SJCRH30 (cell line): Measurements from ENCODE around the gene TICAM1. TPM values are rescaled to one million over a fixed set of nuclear protein-coding genes. Genes with fewer than 3 reads are reported as not detected.
"Not testable (repeated sequence)": the region's sequence is repeated elsewhere in the genome, so short reads cannot be mapped to it uniquely, and the experiment has no call there.

Experiments
- DNase-seq, 2 experiments: peaks; one replicate each; pipeline ENCODE4 v3.0.0-alpha.2; 2015 to 2020
- H3K27ac ChIP-seq: fragments of 250-450 bp; sonication (Bioruptor Pico); 2 replicates; pipeline ENCODE4 v1.5.1; 2020; ENCODE audit warnings: mild to moderate bottlenecking, moderate library complexity
- H3K27me3 ChIP-seq: fragments of 250-450 bp; sonication (Bioruptor Pico); 2 replicates; pipeline ENCODE4 v1.5.1; 2020; ENCODE audit warnings: mild to moderate bottlenecking, moderate library complexity
- H3K36me3 ChIP-seq: fragments of 250-450 bp; sonication (Bioruptor Pico); 2 replicates; pipeline ENCODE4 v1.5.1; 2020; ENCODE audit warnings: mild to moderate bottlenecking, moderate library complexity
- H3K4me1 ChIP-seq: fragments of 250-450 bp; sonication (Bioruptor Pico); 2 replicates; pipeline ENCODE4 v1.5.1; 2020; ENCODE audit warnings: mild to moderate bottlenecking, moderate library complexity
- H3K4me3 ChIP-seq: fragments of 250-450 bp; sonication (Bioruptor Pico); 2 replicates; pipeline ENCODE4 v1.5.1; 2020; ENCODE audit warnings: mild to moderate bottlenecking, moderate library complexity
- H3K9me3 ChIP-seq: fragments of 250-450 bp; sonication (Bioruptor Pico); replicated peaks from 2 replicates; pipeline ENCODE4 v1.5.1; 2020; ENCODE audit warnings: mild to moderate bottlenecking, moderate library complexity
- total RNA-seq: library from RNA; depleted of rRNA; stranded (reverse); fragments of >200 nt; shearing (Covaris generic); gene quantifications from 2 replicates; pipeline ENCODE4 v1.2.3, GENCODE V29; 2014

The TICAM1 gene
- total RNA-seq, 1 experiment from 2014 or later, result 1.4 TPM

DNA sequence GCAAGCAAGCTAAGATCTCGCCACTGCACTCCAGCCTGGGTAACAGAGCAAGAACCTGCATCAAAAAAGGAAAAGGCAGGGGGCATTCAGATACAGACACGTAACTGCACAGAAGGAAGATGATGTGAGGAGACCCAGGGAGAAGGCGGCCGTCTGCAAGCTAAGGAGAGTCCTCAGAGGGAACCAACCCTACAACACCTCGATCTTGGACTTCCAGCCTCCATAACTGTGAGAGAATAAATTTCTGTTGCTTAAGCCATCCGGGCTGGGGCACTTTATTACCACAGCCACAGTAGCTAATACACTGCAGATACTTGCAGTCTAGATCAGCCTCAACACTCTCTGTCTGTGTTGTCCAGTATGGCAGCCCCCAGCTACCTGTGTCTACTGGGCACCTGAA is 7.9 kb downstream of the TICAM1 start:
- DNase-seq, result no peak
- no peaks in the 10 kb centered on the region for H3K4me1 ChIP-seq
- no peaks in the 10 kb centered on the region for H3K9me3 ChIP-seq
- no peak overlapping the region for H3K4me3 ChIP-seq
- H3K27ac ChIP-seq, result no peak overlapping the region
- H3K36me3 ChIP-seq, result no peaks in the 10 kb centered on the region
- H3K27me3 ChIP-seq, result no peaks in the 10 kb centered on the region

DNA sequence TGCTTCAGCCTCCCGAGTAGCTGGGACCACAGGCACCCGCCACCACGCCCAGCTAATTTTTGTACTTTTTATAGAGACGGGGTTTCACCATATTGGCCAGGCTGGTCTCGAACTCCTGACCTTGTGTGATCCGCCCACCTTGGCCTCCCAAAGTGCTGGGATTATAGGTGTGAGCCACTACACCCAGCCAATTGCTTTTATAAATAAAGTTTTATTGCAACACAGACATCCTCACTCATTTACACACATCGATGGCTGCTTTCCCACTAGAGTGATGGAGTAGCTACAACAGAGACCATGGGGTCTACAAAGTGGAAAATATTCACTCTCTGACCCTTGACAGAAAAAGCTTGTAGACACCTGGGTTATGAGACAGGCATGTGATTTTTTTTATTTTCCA is 9.2 kb downstream of the TICAM1 start:
- not testable (repeated sequence) for H3K36me3 ChIP-seq, H3K27ac ChIP-seq, H3K4me3 ChIP-seq, H3K27me3 ChIP-seq, DNase-seq, H3K4me1 ChIP-seq, H3K9me3 ChIP-seq

DNA sequence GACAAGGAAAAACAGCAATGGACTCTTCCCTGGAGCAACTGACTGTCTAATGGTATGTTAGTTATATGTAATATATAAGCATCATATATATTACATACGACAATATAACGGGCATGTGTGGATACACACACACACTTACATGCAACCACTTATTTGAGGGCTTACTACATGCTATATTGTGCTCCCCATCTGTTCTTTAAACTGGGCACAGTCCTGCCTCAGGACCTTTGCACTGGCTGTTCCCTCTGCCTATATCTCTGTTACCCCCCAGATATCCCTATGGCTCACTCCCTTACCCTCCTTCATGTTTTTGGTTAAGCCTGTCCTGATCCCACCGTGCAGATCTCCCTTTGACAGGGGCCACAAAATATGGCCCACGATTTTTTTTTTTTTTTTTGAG is 10.2 kb downstream of the TICAM1 start:
- no peak overlapping the region for H3K27ac ChIP-seq
- H3K27me3 ChIP-seq, result no peaks in the 10 kb centered on the region
- H3K9me3 ChIP-seq, result no peaks in the 10 kb centered on the region
- peaks cover 4% of the 10 kb centered on the region; the same call in 1 of the 2 replicates for H3K36me3 ChIP-seq
- DNase-seq, result no peak
- no peak overlapping the region for H3K4me3 ChIP-seq
- no peaks in the 10 kb centered on the region for H3K4me1 ChIP-seq

DNA sequence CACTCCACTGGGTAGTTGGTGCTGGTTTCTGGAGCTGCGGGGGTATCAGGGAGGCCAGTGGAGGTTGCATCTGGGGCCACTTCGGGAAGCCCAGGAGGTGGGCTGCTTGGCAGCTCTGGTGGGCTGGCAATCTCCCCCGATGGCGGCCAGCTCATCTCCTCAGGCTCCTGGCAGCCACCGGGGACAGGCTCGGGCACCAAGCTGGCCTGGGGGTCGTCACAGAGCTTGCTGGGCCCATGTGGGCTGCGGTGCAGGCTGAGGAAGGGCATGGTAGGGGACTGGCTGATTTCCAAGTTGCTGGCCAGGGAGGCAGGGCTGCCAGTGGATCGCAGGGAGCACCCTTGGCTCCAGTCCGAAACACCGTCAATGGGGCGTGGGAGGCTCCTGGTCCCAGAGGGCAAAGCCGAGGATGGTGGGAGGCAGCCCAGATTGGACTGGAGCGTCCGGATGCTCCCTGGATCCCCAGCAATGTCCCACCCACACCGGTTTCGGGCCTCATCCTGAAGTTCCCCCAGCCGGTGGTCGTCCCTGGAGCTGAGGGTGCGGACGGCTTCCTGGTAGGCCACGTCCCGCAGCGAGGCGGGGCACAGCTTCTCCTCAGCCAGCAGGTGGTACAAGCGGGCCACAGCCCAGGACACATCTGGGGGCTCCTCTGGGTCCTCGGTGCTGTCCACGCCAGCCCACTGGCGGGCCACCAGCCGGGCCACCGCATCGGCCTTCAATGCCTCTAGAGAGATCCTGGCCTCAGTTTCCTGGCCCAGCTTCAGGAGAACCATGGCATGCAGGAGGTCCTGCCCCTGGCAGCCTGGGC is 13.8 kb downstream of the TICAM1 start:
- no peak overlapping the region for H3K27ac ChIP-seq
- no peak for DNase-seq

DNA sequence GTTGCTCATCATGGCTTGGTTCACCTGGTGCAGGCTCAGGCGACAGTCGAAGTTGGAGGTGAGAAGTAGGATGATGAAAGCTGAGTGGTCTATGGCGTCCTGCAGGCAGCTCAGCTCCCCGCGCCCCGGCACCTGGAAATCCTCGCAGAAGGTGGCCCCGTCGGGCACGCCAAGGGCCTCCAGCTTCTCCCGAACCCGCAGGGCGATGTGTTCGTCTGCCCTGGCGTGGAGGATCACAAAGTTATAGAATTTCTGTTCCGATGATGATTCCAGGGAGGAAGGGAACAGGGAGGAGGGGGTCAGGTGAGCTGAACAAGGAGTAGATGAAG is 14.6 kb downstream of the TICAM1 start:
- Histone ChIP-seq H3K27ac (no peak overlapping the region), H3K27me3 (no peaks in the 10 kb centered on the region), H3K4me3 (no peak overlapping the region), H3K4me1 (0 out of 2 replicates have a peak, but pooled peaks cover 3% of the 10 kb centered on the region), H3K9me3 (no peaks in the 10 kb centered on the region; the same call in 1 of the 2 replicates), H3K36me3 (peaks cover 4% of the 10 kb centered on the region; the same call in 1 of the 2 replicates)
- no peak for DNase-seq

More for the DNA sequence above, 13.8 kb downstream of the TICAM1 start:
- peaks cover 4% of the 10 kb centered on the region; the same call in 1 of the 2 replicates for H3K36me3 ChIP-seq
- H3K9me3 ChIP-seq, result no peaks in the 10 kb centered on the region; the same call in 1 of the 2 replicates
- no peak overlapping the region for H3K4me3 ChIP-seq
- H3K27me3 ChIP-seq, result no peaks in the 10 kb centered on the region
- 0 out of 2 replicates have a peak, but pooled peaks cover 3% of the 10 kb centered on the region for H3K4me1 ChIP-seq

DNA sequence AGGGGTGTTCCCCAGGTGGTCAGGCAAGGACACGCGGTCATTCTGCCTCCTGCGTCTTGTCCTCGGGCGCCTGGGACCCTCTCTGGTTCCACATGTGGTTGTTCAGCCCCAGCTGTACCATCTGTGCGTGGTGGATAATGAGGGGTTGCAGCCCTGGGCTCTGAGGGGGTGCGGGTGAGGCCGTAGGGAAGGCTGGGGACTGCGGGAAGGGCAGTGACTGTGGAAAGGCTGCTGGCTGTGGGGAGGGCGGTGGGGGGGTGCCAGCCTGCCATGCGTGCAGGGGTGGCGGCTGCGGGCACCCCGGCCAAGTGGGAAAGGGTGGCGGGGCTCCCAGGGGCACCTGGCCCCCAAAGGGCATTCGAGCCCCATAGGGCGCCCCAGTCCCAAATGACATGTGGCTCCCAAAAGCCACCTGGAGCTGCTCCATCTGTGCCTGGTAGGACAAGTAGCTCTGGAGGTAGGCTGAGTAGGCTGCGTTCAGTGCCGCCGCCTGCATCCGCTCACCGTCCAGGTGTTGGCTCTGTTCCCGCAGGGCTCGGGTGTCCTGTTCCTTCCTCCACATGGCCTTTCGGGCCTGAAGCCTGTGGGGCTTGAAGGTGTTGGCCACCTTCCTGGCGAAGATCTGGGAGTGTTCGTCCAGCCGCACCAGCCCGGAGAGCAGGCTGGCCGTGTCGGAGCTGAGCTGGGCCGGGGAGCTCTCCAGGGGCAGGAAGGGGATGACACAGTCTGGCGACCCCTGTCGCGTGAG is 15.1 kb downstream of the TICAM1 start:
- Histone ChIP-seq H3K36me3 (peaks cover 4% of the 10 kb centered on the region; the same call in 1 of the 2 replicates), H3K9me3 (no peaks in the 10 kb centered on the region; the same call in 1 of the 2 replicates), H3K4me1 (0 out of 2 replicates have a peak, but pooled peaks cover 3% of the 10 kb centered on the region), H3K4me3 (no peak overlapping the region), H3K27ac (no peak overlapping the region), H3K27me3 (no peaks in the 10 kb centered on the region)
- no peak for DNase-seq

DNA sequence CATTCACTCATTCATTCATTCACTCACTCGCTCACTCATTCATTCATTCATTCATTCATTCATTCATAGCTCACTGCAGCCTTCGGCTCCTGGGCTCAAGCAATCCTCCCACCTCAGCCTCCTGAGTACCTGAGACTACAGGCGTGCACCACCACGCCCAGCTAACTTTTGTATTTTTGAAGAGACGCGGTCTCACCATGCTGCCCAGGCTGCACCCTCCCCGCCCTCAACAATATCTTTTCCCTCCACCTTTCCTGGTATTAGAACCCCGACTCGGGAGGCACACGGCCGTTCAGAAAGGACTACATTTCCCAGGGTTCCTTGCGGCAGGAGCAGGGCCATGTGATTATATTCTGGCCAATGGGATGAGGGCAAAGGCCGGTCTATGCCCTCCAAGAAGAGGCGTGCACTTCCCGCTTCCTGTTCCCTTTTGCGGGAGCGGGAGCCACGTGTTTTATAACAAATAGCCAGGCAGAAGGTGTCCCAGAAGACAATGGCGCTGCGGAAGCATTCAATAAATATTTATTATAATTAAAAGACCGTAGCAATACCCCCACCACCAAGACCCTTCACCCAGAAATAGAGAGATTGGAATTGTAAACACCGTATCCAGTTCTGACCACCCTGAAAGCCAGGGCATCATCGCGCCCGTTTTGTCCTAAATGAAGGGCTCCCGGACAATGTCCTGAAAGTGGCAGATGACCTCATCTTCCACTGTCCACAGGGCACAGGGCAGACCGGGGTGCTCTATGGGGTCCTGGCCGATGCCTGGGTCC is 15.9 kb downstream of the TICAM1 start:
- Histone ChIP-seq H3K4me1 (0 out of 2 replicates have a peak, but pooled peaks cover 3% of the 10 kb centered on the region), H3K36me3 (peaks cover 4% of the 10 kb centered on the region; the same call in 1 of the 2 replicates), H3K9me3 (no peaks in the 10 kb centered on the region; the same call in 1 of the 2 replicates), H3K4me3 (no peak overlapping the region), H3K27ac (no peak overlapping the region), H3K27me3 (no peaks in the 10 kb centered on the region)
- peak; percentile 94 to 96 for DNase-seq

DNA sequence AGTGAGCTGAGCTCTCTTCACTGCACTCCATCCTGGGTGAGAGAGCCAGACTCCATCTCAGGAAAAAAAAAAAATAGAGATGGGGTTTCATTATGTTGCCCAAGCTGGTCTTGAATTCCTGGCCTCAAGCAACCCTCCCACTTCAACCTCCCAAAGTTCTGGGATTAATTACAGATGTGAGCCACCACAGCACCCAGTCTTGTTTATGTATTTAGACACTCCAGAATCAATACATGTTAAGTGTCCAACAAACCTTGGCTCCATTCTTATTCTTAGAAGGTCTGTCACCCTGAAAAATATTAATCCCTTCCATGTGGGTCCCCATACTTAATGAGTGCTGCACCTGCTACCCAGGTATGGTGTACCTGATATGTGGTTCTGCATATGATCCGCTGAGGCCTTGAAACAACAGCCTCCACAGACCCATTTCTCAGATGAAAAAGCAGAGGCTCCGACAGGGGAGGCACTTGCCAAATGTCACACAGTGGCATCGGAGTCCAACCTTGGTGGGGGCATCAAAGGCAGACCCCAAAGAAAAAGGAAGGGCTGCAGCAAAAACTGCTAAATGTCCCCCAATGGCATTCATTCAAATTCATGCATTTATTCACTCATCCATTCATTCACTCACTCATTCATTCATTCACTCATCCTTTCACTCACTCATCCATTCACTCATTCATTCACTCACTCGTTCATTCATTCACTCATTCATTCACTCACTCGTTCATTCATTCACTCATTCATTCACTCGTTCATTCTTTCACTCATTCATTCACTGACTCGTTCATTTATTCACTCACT is 16.7 kb downstream of the TICAM1 start:
- no peak overlapping the region for H3K27ac ChIP-seq
- H3K36me3 ChIP-seq, result peaks cover 4% of the 10 kb centered on the region; the same call in 1 of the 2 replicates

DNA sequence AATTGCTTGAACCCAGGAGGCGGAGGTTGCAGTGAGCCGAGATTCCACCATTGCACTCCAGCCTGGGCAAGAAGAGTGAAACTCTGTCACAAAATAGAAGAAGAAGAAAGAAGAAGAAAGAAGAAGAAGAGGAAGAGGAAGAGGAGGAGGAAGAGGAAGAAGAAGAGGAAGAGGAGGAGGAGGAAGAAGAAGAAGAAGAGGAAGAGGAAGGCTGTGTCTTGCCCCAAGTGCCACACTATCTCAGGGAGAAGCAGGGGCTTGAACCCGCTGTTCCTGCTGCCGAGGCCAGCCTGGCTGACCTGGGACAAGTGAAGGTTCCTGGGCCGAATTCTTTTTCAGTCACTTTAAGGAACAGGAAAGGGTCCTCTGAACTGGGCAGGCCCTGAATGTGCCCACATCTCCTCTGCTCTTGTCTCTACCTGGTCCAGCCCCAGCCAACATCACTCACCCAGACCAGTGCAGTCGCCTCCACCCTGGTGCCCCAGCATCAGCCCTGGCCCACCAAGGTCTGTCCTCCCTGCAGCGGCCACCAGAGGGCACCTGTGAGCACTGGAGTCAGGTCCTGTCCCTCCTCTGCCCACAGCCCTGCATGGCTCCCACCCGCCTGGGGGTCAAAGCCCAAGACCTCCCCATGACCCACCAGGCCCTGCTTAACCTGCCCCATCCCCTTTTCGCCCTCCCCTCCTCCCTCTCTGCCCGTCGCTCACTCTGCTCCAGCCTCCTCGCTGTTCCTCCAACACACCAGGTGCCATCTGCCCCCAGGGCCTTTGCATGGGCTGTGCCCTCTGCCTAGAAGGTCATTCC is 20.0 kb downstream of the TICAM1 start:
- Histone ChIP-seq H3K4me1 (0 out of 2 replicates have a peak, but pooled peaks cover 3% of the 10 kb centered on the region), H3K9me3 (no peaks in the 10 kb centered on the region; the same call in 1 of the 2 replicates), H3K27me3 (no peaks in the 10 kb centered on the region), H3K36me3 (peaks cover 2% of the 10 kb centered on the region; the same call in 1 of the 2 replicates), H3K4me3 (no peak overlapping the region), H3K27ac (no peak overlapping the region)
- DNase-seq, result peak; percentile 84 to 87

More for the DNA sequence above, 16.7 kb downstream of the TICAM1 start:
- H3K27me3 ChIP-seq, result no peaks in the 10 kb centered on the region
- H3K4me3 ChIP-seq, result no peak overlapping the region
- DNase-seq, result no peak
- H3K9me3 ChIP-seq, result no peaks in the 10 kb centered on the region; the same call in 1 of the 2 replicates
- H3K4me1 ChIP-seq, result 0 out of 2 replicates have a peak, but pooled peaks cover 3% of the 10 kb centered on the region

DNA sequence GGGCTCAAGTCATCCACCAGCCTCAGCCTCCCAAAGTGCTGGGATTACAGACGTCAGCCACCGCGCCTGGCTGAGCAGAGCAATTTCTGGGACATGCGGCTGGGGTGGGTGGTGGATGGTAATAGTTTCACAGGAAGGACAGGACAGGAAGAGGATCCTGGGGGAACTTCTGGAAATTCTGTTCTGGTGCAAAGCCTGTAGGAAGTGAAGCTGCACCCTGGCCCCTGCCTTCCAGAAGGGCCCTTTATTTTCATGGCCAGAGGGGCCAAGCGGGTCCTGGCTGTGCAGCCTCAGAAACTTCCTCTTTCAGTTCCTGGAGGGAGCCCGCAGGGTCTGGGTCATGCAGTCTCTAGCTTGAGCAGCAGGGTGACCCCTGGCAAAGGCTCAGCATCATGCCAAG is 24.3 kb downstream of the TICAM1 start:
- no peak for DNase-seq
- Histone ChIP-seq H3K9me3 (no peaks in the 10 kb centered on the region), H3K27ac (no peak overlapping the region), H3K36me3 (no peaks in the 10 kb centered on the region), H3K4me1 (no peaks in the 10 kb centered on the region), H3K4me3 (no peak overlapping the region), H3K27me3 (no peaks in the 10 kb centered on the region)

DNA sequence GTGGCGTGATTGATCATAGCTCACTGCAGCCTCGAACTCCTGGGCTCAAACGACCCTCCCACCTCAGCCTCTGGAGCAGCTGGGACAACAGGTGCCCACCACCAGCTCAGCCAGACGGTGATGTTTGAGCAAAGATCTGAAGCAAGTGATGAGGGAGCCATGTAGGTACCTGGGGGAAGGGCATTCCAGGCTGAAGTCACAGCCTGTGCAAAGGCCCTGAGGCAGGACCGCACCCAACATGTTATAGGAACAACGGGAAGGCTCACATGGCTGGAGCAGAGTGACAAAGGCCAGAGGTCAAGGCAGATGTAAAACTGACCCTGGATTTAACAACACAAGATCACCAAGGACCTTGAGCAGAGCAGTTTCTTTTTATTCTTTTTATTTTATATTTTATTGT is 25.1 kb downstream of the TICAM1 start:
- Histone ChIP-seq H3K36me3 (no peaks in the 10 kb centered on the region), H3K27ac (no peak overlapping the region), H3K4me3 (no peak overlapping the region), H3K9me3 (no peaks in the 10 kb centered on the region), H3K4me1 (no peaks in the 10 kb centered on the region), H3K27me3 (no peaks in the 10 kb centered on the region)
- DNase-seq, result no peak

DNA sequence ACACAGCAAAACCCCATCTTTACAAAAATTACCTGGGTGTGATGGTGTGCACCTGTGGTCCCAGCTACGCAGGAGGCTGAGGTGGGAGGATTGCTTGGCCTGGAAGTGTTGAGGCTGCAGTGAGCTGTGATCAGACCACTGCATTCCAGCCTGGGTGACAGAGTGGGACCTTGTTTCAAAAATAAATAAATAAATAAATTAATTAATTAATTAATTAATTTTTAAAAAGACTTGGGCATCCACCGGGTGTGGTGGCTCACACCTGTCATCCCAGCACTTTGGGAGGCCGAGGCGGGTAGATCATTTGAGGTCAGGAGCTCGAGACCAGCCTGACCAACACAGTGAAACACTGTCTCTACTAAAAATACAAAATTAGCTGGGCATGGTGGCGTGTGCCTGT is 26.4 kb downstream of the TICAM1 start:
- H3K9me3 ChIP-seq, H3K27me3 ChIP-seq, H3K36me3 ChIP-seq, H3K4me3 ChIP-seq, H3K27ac ChIP-seq, H3K4me1 ChIP-seq, DNase-seq: not testable (repeated sequence)
